SK-N-SH treated with all-trans-retinoic acid at 6 μM for 48 hours (cell line): ENCODE measurements around the gene PTPRG.

Experiments
- CREB5 ChIP-seq: fragments of 250-450 bp; sonication (Bioruptor Pico); IDR thresholded peaks from 2 replicates; pipeline ENCODE4 v1.5.1; 2020; ENCODE audit warnings: low read depth, mild to moderate bottlenecking, moderate library complexity
- ISL1 ChIP-seq: fragments of 250-450 bp; sonication (Bioruptor Pico); IDR thresholded peaks from 2 replicates; pipeline ENCODE4 v2.1.2; 2022; ENCODE audit warnings: mild to moderate bottlenecking, moderate library complexity
- TCF4 ChIP-seq: fragments of 250-450 bp; sonication (Bioruptor Pico); IDR thresholded peaks from 2 replicates; pipeline ENCODE4 v1.8.0; 2021; ENCODE audit warnings: mild to moderate bottlenecking, moderate library complexity, borderline replicate concordance
- TSHZ2 ChIP-seq: fragments of 250-450 bp; sonication (Bioruptor Pico); IDR thresholded peaks from 2 replicates; pipeline ENCODE4 v1.5.0; 2020; ENCODE audit warnings: mild to moderate bottlenecking, moderate library complexity
- ZFP30 ChIP-seq: fragments of 450-650 bp; formaldehyde crosslinking; IDR thresholded peaks from 2 replicates; pipeline ENCODE4 v1.5.0; 2022; ENCODE audit warnings: mild to moderate bottlenecking, moderate library complexity

GRCh38 chr3:61954097-61954540 lies 392.7 kb downstream of the PTPRG start:
- TF ChIP-seq ZFP30 (CRISPR knock-in tag) = no peak
- no peak for TF ChIP-seq TSHZ2 (CRISPR knock-in tag)
- TF ChIP-seq ISL1 = no peak
- TF ChIP-seq TCF4 (CRISPR knock-in tag) = no peak
- TF ChIP-seq CREB5 (CRISPR knock-in tag) = no peak
